Uterus (tissue), 4 donors: ENCODE measurements around the gene CSF1. TPM values are rescaled to one million over a fixed set of nuclear protein-coding genes. Genes with fewer than 3 reads are reported as not detected.

ENCODE experiments used
- DNase-seq, 2 donors: peaks; one replicate each; pipeline ENCODE4 v3.0.0-alpha.2; 2019 to 2020
- H3K27ac ChIP-seq, 2 donors: fragments of 200-600 bp; sonication (generic); 1 replicate in 1 of 2; 2 replicates in 1 of 2; pipeline ENCODE4 v1.5.1; 2016 to 2018
- H3K27me3 ChIP-seq, 2 donors: fragments of 200-600 bp; sonication (generic); one replicate each; pipeline ENCODE4 v1.5.1; 2018 to 2019; ENCODE audit warnings: control low read depth in 1 of 2
- H3K36me3 ChIP-seq, 2 donors: fragments of 200-600 bp; sonication (generic); one replicate each; pipeline ENCODE4 v1.5.1; 2019; ENCODE audit warnings: control low read depth in 1 of 2
- H3K4me1 ChIP-seq, 2 donors: fragments of 200-600 bp; sonication (generic); one replicate each; pipeline ENCODE4 v1.5.1; 2018 to 2019; ENCODE audit warnings: control low read depth in 1 of 2
- H3K4me3 ChIP-seq, 2 donors: fragments of 200-600 bp; sonication (generic); 1 replicate in 1 of 2; 2 replicates in 1 of 2; pipeline ENCODE4 v1.5.1; 2018 to 2019; ENCODE audit warnings: mild to moderate bottlenecking in 1 of 2
- H3K9me3 ChIP-seq, 2 donors: fragments of 200-600 bp; sonication (generic); one replicate each; pipeline ENCODE4 v1.5.1; 2019; ENCODE audit warnings: control low read depth in 1 of 2
- CTCF ChIP-seq, 4 experiments: fragments of 200-600 bp in 2 of 4; fragments of 450-650 bp in 2 of 4; sonication (generic) in 2 of 4; IDR thresholded peaks; one replicate each; pipeline ENCODE4 v1.5.1; 2016 to 2019; ENCODE audit warnings: antibody characterized with exemption in 4 of 4, mild to moderate bottlenecking in 2 of 4, moderate library complexity in 1 of 4
- POLR2A ChIP-seq, 2 donors: fragments of 450-650 bp; IDR thresholded peaks; one replicate each; pipeline ENCODE4 v1.6.1; 2016; ENCODE audit warnings: antibody characterized with exemption in 2 of 2, mild to moderate bottlenecking in 1 of 2, moderate library complexity in 1 of 2
- intact Hi-C: fragments of 100-400 bp; cut with DNase I; formaldehyde crosslinking; loops from one replicate; pipeline ENCODE4 v1.15.1; 2023; ENCODE audit warnings: low total_unique reads
- total RNA-seq, 4 donors: library from RNA; depleted of rRNA in 3 of 4; stranded (reverse); fragments of >200 nt in 3 of 4; gene quantifications; one replicate each; pipeline versions ENCODE4 v1.1.0 to v1.2.4, GENCODE V29; 2014 to 2023
- donor health status: DM: yes; HTN: yes; CAD: no.

Gene CSF1
- total RNA-seq, 4 donors from 2014 or later, result 19.8 to 48.2 (median 34.2) TPM

- TF ChIP-seq POLR2A (IDR thresholded peaks at IDR 0.05), result no peak
- no peak for DNase-seq
- H3K4me1 ChIP-seq, result peaks cover 0 to 10% of the 10 kb centered on the region in 2 donors
- H3K36me3 ChIP-seq, result no peaks in the 10 kb centered on the region
- no peak overlapping the region for H3K27ac ChIP-seq
- H3K9me3 ChIP-seq, result no peaks in the 10 kb centered on the region
- H3K4me3 ChIP-seq, result no peak overlapping the region
- intact Hi-C loops, result no loop called here
- no peaks in the 10 kb centered on the region for H3K27me3 ChIP-seq
Observed at GRCh38 chr1:109907190-109907774, 3.4 kb upstream of the CSF1 start.

- Histone ChIP-seq H3K4me3 (no peak overlapping the region), H3K4me1 (peaks cover 0 to 22% of the 10 kb centered on the region in 2 donors), H3K27ac (no peak overlapping the region), H3K27me3 (no peaks in the 10 kb centered on the region), H3K36me3 (no peaks in the 10 kb centered on the region), H3K9me3 (no peaks in the 10 kb centered on the region)
- TF ChIP-seq CTCF (IDR thresholded peaks at IDR 0.05), result no peak
- TF ChIP-seq POLR2A (IDR thresholded peaks at IDR 0.05), result no peak
- intact Hi-C loops, result no loop called here
- no peak for DNase-seq
Observed at GRCh38 chr1:109908836-109909235, 1.8 kb upstream of the CSF1 start.

- intact Hi-C loops, result no loop called here
- peaks cover 0 to 22% of the 10 kb centered on the region in 2 donors for H3K4me1 ChIP-seq
- no peaks in the 10 kb centered on the region for H3K9me3 ChIP-seq
- TF ChIP-seq POLR2A (IDR thresholded peaks at IDR 0.05) (no peak), CTCF (IDR thresholded peaks at IDR 0.05) (no peak)
- no peaks in the 10 kb centered on the region for H3K27me3 ChIP-seq
- no peaks in the 10 kb centered on the region for H3K36me3 ChIP-seq
- no peak for DNase-seq
- H3K27ac ChIP-seq, result peak overlapping the region in 1 of 2 donors; percentile 96
- H3K4me3 ChIP-seq, result peak overlapping the region in 1 of 2 donors; percentile 68
Observed at GRCh38 chr1:109909561-109909960, 1.1 kb upstream of the CSF1 start.

GRCh38 chr1:109910963-109911798 lies 532 bp downstream of the CSF1 start:
- Histone ChIP-seq H3K27ac (peak overlapping the region; percentile 90 to 96), H3K9me3 (no peaks in the 10 kb centered on the region), H3K4me3 (peak overlapping the region; percentile 68 to 83), H3K36me3 (no peaks in the 10 kb centered on the region), H3K27me3 (no peaks in the 10 kb centered on the region), H3K4me1 (peaks cover 0 to 22% of the 10 kb centered on the region in 2 donors)
- DNase-seq, result no peak
- no peak for TF ChIP-seq CTCF (IDR thresholded peaks at IDR 0.05)
- no peak for TF ChIP-seq POLR2A (IDR thresholded peaks at IDR 0.05)
- intact Hi-C loops, result no loop called here

GRCh38 chr1:109912214-109912861 lies 1.7 kb downstream of the CSF1 start:
- H3K4me3 ChIP-seq, result peak overlapping the region; percentile 68 to 83
- DNase-seq, result no peak
- H3K4me1 ChIP-seq, result peaks cover 0 to 22% of the 10 kb centered on the region in 2 donors
- intact Hi-C loops, result no loop called here
- TF ChIP-seq POLR2A (IDR thresholded peaks at IDR 0.05) (no peak), CTCF (IDR thresholded peaks at IDR 0.05) (no peak)
- H3K9me3 ChIP-seq, result no peaks in the 10 kb centered on the region
- H3K36me3 ChIP-seq, result no peaks in the 10 kb centered on the region
- no peaks in the 10 kb centered on the region for H3K27me3 ChIP-seq
- H3K27ac ChIP-seq, result peak overlapping the region; percentile 90 to 96
